ENCODE data around the gene PDCD11. TPM values are rescaled to one million over a fixed set of nuclear protein-coding genes. Genes with fewer than 3 reads are reported as not detected.

The PDCD11 gene
- total RNA-seq, 1 experiment from 2014 or later = 80.0 TPM

- H3K27ac ChIP-seq = no peak overlapping the region
- H3K9me3 ChIP-seq (replicated peaks) = no peaks in the 10 kb centered on the region
- H3K36me3 ChIP-seq = peaks cover 94% of the 10 kb centered on the region
- DNase-seq = no peak
- peaks cover 4% of the 10 kb centered on the region; the same call in 1 of the 2 replicates for H3K4me1 ChIP-seq
- H3K4me3 ChIP-seq = no peak overlapping the region
- no peaks in the 10 kb centered on the region for H3K27me3 ChIP-seq
Observed at GRCh38 chr10:103433858-103434257, 37.4 kb downstream of the PDCD11 start.

- Histone ChIP-seq H3K27me3 (no peaks in the 10 kb centered on the region), H3K4me3 (no peak overlapping the region), H3K36me3 (peaks cover 94% of the 10 kb centered on the region), H3K27ac (peak overlapping the region; percentile 85), H3K9me3 (replicated peaks) (no peaks in the 10 kb centered on the region), H3K4me1 (peaks cover 27% of the 10 kb centered on the region)
- DNase-seq = peak; percentile 77 to 92
Observed at GRCh38 chr10:103439776-103440175, 43.4 kb downstream of the PDCD11 start.

- Histone ChIP-seq H3K4me3 (no peak overlapping the region), H3K27me3 (no peaks in the 10 kb centered on the region), H3K27ac (peak overlapping the region; percentile 85), H3K36me3 (peaks cover 94% of the 10 kb centered on the region), H3K9me3 (replicated peaks) (no peaks in the 10 kb centered on the region), H3K4me1 (peaks cover 27% of the 10 kb centered on the region)
- no peak for DNase-seq
Observed at GRCh38 chr10:103440416-103440815, 44.0 kb downstream of the PDCD11 start.

- Histone ChIP-seq H3K9me3 (replicated peaks) (no peaks in the 10 kb centered on the region), H3K27me3 (no peaks in the 10 kb centered on the region), H3K36me3 (peaks cover 96% of the 10 kb centered on the region), H3K4me1 (peaks cover 27% of the 10 kb centered on the region), H3K4me3 (no peak overlapping the region), H3K27ac (peak overlapping the region; percentile 85; the same call in 1 of the 2 replicates)
- no peak for DNase-seq
Observed at GRCh38 chr10:103441206-103441605, 44.8 kb downstream of the PDCD11 start.

- peaks cover 27% of the 10 kb centered on the region for H3K4me1 ChIP-seq
- H3K36me3 ChIP-seq = peaks cover 95% of the 10 kb centered on the region
- no peak overlapping the region for H3K4me3 ChIP-seq
- H3K27ac ChIP-seq = no peak overlapping the region; the same call in 1 of the 2 replicates
- peak; percentile 38 to 45 for DNase-seq
- H3K9me3 ChIP-seq (replicated peaks) = no peaks in the 10 kb centered on the region
- no peaks in the 10 kb centered on the region for H3K27me3 ChIP-seq
Observed at GRCh38 chr10:103441611-103442010, 45.2 kb downstream of the PDCD11 start.

- Histone ChIP-seq H3K4me1 (peaks cover 27% of the 10 kb centered on the region), H3K36me3 (peaks cover 95% of the 10 kb centered on the region), H3K9me3 (replicated peaks) (no peaks in the 10 kb centered on the region), H3K4me3 (no peak overlapping the region), H3K27ac (no peak overlapping the region; the same call in 1 of the 2 replicates), H3K27me3 (no peaks in the 10 kb centered on the region)
- no peak for DNase-seq
Observed at GRCh38 chr10:103442031-103442461, 45.6 kb downstream of the PDCD11 start.

GRCh38 chr10:103443475-103444185 is 47.2 kb downstream of the PDCD11 start:
- no peak for DNase-seq
- Histone ChIP-seq H3K27me3 (no peaks in the 10 kb centered on the region), H3K9me3 (replicated peaks) (no peaks in the 10 kb centered on the region), H3K36me3 (peaks cover 92% of the 10 kb centered on the region), H3K4me3 (no peak overlapping the region), H3K27ac (no peak overlapping the region), H3K4me1 (peaks cover 24% of the 10 kb centered on the region)

- peaks cover 17% of the 10 kb centered on the region for H3K4me1 ChIP-seq
- H3K27me3 ChIP-seq = no peaks in the 10 kb centered on the region
- H3K27ac ChIP-seq = no peak overlapping the region
- DNase-seq = no peak
- no peaks in the 10 kb centered on the region for H3K9me3 ChIP-seq (replicated peaks)
- H3K36me3 ChIP-seq = peaks cover 88% of the 10 kb centered on the region
- H3K4me3 ChIP-seq = no peak overlapping the region
Observed at GRCh38 chr10:103444478-103444877, 48.1 kb downstream of the PDCD11 start.

GRCh38 chr10:103445366-103445765 is 48.9 kb downstream of the PDCD11 start:
- peaks cover 83% of the 10 kb centered on the region for H3K36me3 ChIP-seq
- H3K27me3 ChIP-seq = no peaks in the 10 kb centered on the region
- H3K4me1 ChIP-seq = peaks cover 9% of the 10 kb centered on the region
- H3K27ac ChIP-seq = no peak overlapping the region
- no peak overlapping the region for H3K4me3 ChIP-seq
- no peak for DNase-seq
- no peaks in the 10 kb centered on the region for H3K9me3 ChIP-seq (replicated peaks)

- no peak for DNase-seq
- Histone ChIP-seq H3K4me3 (no peak overlapping the region), H3K27ac (no peak overlapping the region), H3K36me3 (peaks cover 77% of the 10 kb centered on the region), H3K9me3 (replicated peaks) (no peaks in the 10 kb centered on the region), H3K4me1 (peaks cover 3% of the 10 kb centered on the region), H3K27me3 (no peaks in the 10 kb centered on the region)
Observed at GRCh38 chr10:103445767-103446567, 49.5 kb downstream of the PDCD11 start.

- Histone ChIP-seq H3K9me3 (replicated peaks) (no peaks in the 10 kb centered on the region), H3K4me1 (no peaks in the 10 kb centered on the region; the same call in 1 of the 2 replicates), H3K27me3 (no peaks in the 10 kb centered on the region), H3K4me3 (no peak overlapping the region), H3K27ac (no peak overlapping the region), H3K36me3 (peaks cover 65% of the 10 kb centered on the region)
- no peak for DNase-seq
Observed at GRCh38 chr10:103447187-103447586, 50.8 kb downstream of the PDCD11 start.

- peaks cover 49% of the 10 kb centered on the region for H3K36me3 ChIP-seq
- H3K4me3 ChIP-seq = no peak overlapping the region
- H3K27ac ChIP-seq = no peak overlapping the region
- H3K27me3 ChIP-seq = no peaks in the 10 kb centered on the region
- H3K9me3 ChIP-seq (replicated peaks) = no peaks in the 10 kb centered on the region
- peaks cover 5% of the 10 kb centered on the region; the same call in 1 of the 2 replicates for H3K4me1 ChIP-seq
- no peak for DNase-seq
Observed at GRCh38 chr10:103448746-103449145, 52.3 kb downstream of the PDCD11 start.

- Histone ChIP-seq H3K36me3 (peaks cover 42% of the 10 kb centered on the region), H3K27ac (no peak overlapping the region), H3K9me3 (replicated peaks) (no peaks in the 10 kb centered on the region), H3K4me3 (no peak overlapping the region), H3K4me1 (peaks cover 5% of the 10 kb centered on the region; the same call in 1 of the 2 replicates), H3K27me3 (no peaks in the 10 kb centered on the region)
- DNase-seq = no peak
Observed at GRCh38 chr10:103449208-103450144, 53.0 kb downstream of the PDCD11 start.

- Histone ChIP-seq H3K27ac (no peak overlapping the region), H3K27me3 (no peaks in the 10 kb centered on the region), H3K4me3 (peak overlapping the region; percentile 67), H3K36me3 (peaks cover 34% of the 10 kb centered on the region), H3K4me1 (peaks cover 5% of the 10 kb centered on the region; the same call in 1 of the 2 replicates), H3K9me3 (replicated peaks) (no peaks in the 10 kb centered on the region)
- no peak for DNase-seq
Observed at GRCh38 chr10:103450201-103450695, 53.8 kb downstream of the PDCD11 start.

Measured in SJCRH30 (cell line).